Small intestine (tissue), 7 donors: ENCODE data around the gene KRT76. TPM values are rescaled to one million over a fixed set of nuclear protein-coding genes. Genes with fewer than 3 reads are reported as not detected.
"Not testable (repeated sequence)": the region's sequence is repeated elsewhere in the genome, so short reads cannot be mapped to it uniquely, and the experiment has no call there.

Experiments used
- DNase-seq, 2 donors: peaks; one replicate each; pipeline versions ENCODE4 v3.0.0 to v3.0.0-alpha.2; 2013
- FAIRE-seq: peaks from 2 replicates; lab custom pipeline; 2012; peaks lifted over from hg19 to GRCh38; lab: Jason Lieb, UNC
- H3K27ac ChIP-seq, 3 donors: one replicate each; pipeline ENCODE4 v1.5.1; 2013; ENCODE audit warnings: low read length in 2 of 3, mild to moderate bottlenecking in 2 of 3, control low read depth in 1 of 3, inconsistent platforms in 1 of 3, low read depth in 1 of 3, moderate library complexity in 1 of 3
- H3K27me3 ChIP-seq, 3 donors: one replicate each; pipeline ENCODE4 v1.6.1; 2013; ENCODE audit warnings: low read length in 3 of 3, inconsistent platforms in 1 of 3; ENCODE audit not compliant: control insufficient read depth in 3 of 3, insufficient read depth in 3 of 3
- H3K36me3 ChIP-seq, 3 donors: one replicate each; pipeline ENCODE4 v1.6.1; 2013; ENCODE audit warnings: low read length in 3 of 3, inconsistent platforms in 1 of 3, low read depth in 1 of 3, mild to moderate bottlenecking in 1 of 3, moderate library complexity in 1 of 3; ENCODE audit not compliant: control insufficient read depth in 3 of 3, insufficient read depth in 2 of 3
- H3K4me1 ChIP-seq, 3 donors: one replicate each; pipeline ENCODE4 v1.6.1; 2013; ENCODE audit warnings: low read length in 2 of 3, inconsistent platforms in 1 of 3, low read depth in 1 of 3, mild to moderate bottlenecking in 1 of 3, moderate library complexity in 1 of 3; ENCODE audit not compliant: control insufficient read depth in 3 of 3, insufficient read depth in 2 of 3
- H3K4me3 ChIP-seq, 3 donors: one replicate each; pipeline ENCODE4 v1.5.1; 2013; ENCODE audit warnings: low read length in 3 of 3, control low read depth in 1 of 3, inconsistent platforms in 1 of 3, low read depth in 1 of 3, mild to moderate bottlenecking in 1 of 3, moderate library complexity in 1 of 3
- H3K9me3 ChIP-seq, 2 donors: one replicate each; pipeline ENCODE4 v1.6.1; 2013; ENCODE audit warnings: low read depth in 1 of 2, low read length in 1 of 2; ENCODE audit not compliant: control insufficient read depth in 2 of 2, insufficient read depth in 1 of 2
- WGBS, 3 donors: extraction: QIAGEN DNeasy Blood & Tissue Kit; methylation state at CpG; one replicate each; pipeline ENCODE4 v1.1.7; 2013; 5-methylcytosine and 5-hydroxymethylcytosine counted together
- polyA plus RNA-seq, 4 donors: library from polyadenylated mRNA; stranded (reverse) in 3 of 4; unstranded in 1 of 4; fragments of 200-250 nt in 3 of 4; fragments of 120-200 nt in 1 of 4; gene quantifications; one replicate each; pipeline versions ENCODE4 v1.2.1 to v1.2.3, GENCODE V29; 2013
- donor health status: healthy with polysubstance abuse.
- donor health status: control.
- donor health status: control.
- donor health status: Bipolar disorder and iron deficiency.
- donor health status: healthy.

The KRT76 gene
- polyA plus RNA-seq, 4 donors: not detected

DNA sequence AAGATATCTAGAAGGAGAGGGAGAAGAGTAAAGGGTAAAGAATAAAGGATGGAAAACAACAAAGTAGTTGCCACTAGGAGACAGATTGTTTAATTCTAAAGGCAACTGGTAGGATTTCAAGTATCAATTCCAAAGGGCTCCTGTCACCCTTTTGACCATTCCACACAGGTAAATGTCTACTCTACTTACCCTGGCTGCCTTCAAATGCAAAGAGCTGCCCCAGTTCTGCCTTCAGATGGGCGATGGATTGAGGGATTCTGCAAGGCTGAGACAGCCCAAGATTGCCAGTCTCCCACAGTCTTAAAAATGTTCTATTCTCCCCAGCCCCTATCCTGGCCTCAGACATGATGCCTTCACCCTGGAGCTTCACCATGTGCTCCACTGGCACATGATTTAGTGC is 11.4 kb downstream of the KRT76 start:
- 67 to 72% (median 67%) methylated on average over 1 of the region's 1 CpG for whole genome bisulfite sequencing, 3 donors
- Histone ChIP-seq H3K4me3 (no peak overlapping the region), H3K27ac (no peak overlapping the region), H3K36me3 (no peaks in the 10 kb centered on the region), H3K4me1 (no peaks in the 10 kb centered on the region), H3K9me3 (peaks cover 0 to 6% of the 10 kb centered on the region in 2 donors), H3K27me3 (peaks cover 0 to 8% (median 3%) of the 10 kb centered on the region in 3 donors)
- no peak for FAIRE-seq
- DNase-seq: no peak

DNA sequence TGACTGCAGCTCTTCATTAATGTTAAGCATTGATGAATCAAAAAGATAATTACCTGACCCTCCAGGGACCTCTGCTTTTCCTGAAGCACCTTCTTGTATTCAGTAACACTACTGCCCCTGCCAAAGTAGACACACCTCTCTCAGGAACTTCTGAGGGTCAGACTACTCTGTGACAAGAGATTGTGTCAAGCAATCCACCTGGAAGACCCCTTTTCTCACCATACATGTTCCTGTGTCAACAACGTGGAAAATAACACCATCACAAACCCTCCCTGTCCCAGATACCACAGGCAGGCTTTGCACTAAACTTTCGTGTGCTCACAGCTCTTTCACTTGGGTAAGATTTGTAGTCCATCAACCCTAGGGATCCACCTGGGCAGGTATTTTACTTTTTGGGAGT is 13.2 kb downstream of the KRT76 start:
- DNase-seq: no peak

DNA sequence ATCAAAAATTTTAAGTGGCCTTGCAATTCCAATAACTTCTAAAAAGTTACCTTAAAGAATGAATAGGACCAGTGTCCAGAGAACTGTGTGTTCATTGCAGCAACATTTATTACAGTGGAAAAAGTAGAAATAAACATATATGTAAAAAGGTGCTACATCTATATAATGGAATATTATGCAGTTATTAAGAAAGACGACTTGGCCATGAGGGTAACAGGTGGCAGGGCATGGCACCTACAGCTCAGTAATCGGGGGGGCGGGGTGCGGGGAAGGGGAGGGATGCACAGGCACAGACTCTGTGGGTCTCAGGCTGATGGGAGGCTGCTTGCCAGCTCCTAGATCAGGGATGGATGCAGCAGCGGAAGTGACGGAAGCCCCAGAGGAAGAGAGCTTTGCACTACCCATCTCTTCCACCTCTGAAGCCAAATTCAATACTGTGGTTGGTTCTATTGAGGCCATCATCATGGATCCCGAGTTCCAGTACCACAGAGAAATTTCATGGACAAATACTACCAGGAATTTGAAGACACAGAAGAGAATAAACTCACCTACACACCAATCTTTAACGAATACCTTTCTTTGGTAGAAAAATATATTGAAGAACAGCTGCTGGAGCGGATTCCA is 14.0 kb downstream of the KRT76 start:
- H3K9me3 ChIP-seq: peaks cover 0 to 17% of the 10 kb centered on the region in 2 donors
- H3K27me3 ChIP-seq: peaks cover 0 to 8% (median 3%) of the 10 kb centered on the region in 3 donors
- DNase-seq (no peak), FAIRE-seq (no peak)
- H3K27ac ChIP-seq: no peak overlapping the region
- H3K4me1 ChIP-seq: no peaks in the 10 kb centered on the region
- no peaks in the 10 kb centered on the region for H3K36me3 ChIP-seq
- WGBS, 3 donors: 77 to 81% (median 80%) methylated on average over 9 of the region's 9 CpGs
- H3K4me3 ChIP-seq: no peak overlapping the region

More for the DNA sequence above, 13.2 kb downstream of the KRT76 start:
- WGBS, 3 donors: 73 to 77% (median 75%) methylated on average over 2 of the region's 2 CpGs
- H3K4me3 ChIP-seq: no peak overlapping the region
- no peak for FAIRE-seq
- no peaks in the 10 kb centered on the region for H3K36me3 ChIP-seq
- no peaks in the 10 kb centered on the region for H3K4me1 ChIP-seq
- H3K27me3 ChIP-seq: peaks cover 0 to 8% (median 3%) of the 10 kb centered on the region in 3 donors
- H3K27ac ChIP-seq: no peak overlapping the region
- peaks cover 0 to 17% of the 10 kb centered on the region in 2 donors for H3K9me3 ChIP-seq

DNA sequence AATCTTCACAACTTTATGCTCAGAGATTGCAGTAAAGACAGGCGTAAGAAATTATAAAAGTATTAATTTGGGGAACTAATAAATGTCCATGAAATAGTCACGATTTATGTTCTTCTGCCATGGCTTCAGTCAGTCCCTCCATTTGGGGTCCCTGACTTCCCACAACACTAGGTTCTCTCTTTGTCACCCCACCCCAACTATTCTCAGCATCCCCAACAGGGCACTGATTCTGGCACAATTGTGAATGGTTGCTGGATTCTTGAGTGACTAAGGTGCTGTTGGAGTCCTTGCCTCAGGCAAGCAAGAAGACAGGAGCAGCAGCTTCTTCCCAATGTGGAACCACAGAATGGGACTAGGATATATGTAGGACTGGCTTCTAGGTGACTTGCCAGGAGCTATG is 15.3 kb downstream of the KRT76 start:
- no peak overlapping the region for H3K27ac ChIP-seq
- DNase-seq (no peak), FAIRE-seq (no peak)
- peaks cover 0 to 8% (median 3%) of the 10 kb centered on the region in 3 donors for H3K27me3 ChIP-seq
- no peaks in the 10 kb centered on the region for H3K4me1 ChIP-seq
- peaks cover 0 to 17% of the 10 kb centered on the region in 2 donors for H3K9me3 ChIP-seq
- no peak overlapping the region for H3K4me3 ChIP-seq
- 87 to 95% (median 93%) methylated on average over 2 of the region's 2 CpGs for WGBS, 3 donors
- H3K36me3 ChIP-seq: no peaks in the 10 kb centered on the region

DNA sequence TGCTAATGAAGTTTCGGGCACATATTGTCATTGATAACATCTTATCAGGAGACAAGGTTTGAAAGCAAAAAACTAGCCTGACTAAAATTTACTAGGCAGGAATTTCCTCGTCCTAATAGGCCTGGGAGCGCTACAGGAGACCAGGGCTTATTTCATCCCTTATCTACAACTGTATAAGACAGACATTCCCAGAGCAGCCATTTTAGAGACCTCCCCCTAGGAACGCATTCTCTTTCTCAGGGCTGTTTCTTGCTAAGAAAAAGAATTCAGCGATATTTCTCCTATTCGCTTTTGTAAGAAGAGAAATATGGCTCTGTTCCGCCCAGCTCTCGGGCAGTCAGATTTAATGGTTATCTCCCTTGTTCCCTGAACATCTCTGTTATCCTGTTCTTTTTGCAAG is 15.9 kb downstream of the KRT76 start:
- FAIRE-seq, H3K27me3 ChIP-seq, H3K36me3 ChIP-seq, H3K4me3 ChIP-seq, H3K4me1 ChIP-seq, H3K27ac ChIP-seq, DNase-seq: not testable (repeated sequence)
- WGBS, 3 donors: 87 to 91% (median 89%) methylated on average over 8 of the region's 8 CpGs
- H3K9me3 ChIP-seq: peaks cover 0 to 17% of the 10 kb centered on the region in 2 donors

DNA sequence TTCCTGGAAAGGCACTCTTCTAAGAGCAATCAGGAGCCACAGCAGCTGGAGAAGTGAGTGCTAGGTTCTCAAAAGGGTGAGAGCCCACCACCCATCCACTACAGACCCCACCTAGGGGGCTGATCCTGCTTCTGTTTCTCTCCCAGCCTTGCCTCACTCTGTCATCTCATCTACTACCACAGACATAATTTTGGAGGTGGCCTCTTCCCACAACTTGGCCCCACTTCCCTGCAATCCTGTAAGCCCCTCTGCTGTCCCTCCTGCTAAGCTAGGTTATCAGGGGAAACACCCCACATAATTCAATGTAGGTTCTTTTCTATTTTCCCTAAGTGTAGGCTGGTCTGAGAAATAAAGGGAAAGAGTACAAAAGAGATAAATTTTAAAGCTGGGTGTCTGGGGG is 16.5 kb downstream of the KRT76 start:
- no peak overlapping the region for H3K4me3 ChIP-seq
- no peaks in the 10 kb centered on the region for H3K4me1 ChIP-seq
- peaks cover 0 to 17% of the 10 kb centered on the region in 2 donors for H3K9me3 ChIP-seq
- H3K27ac ChIP-seq: no peak overlapping the region
- H3K27me3 ChIP-seq: peaks cover 0 to 6% (median 3%) of the 10 kb centered on the region in 3 donors
- H3K36me3 ChIP-seq: no peaks in the 10 kb centered on the region
- DNase-seq (no peak), FAIRE-seq (no peak)

DNA sequence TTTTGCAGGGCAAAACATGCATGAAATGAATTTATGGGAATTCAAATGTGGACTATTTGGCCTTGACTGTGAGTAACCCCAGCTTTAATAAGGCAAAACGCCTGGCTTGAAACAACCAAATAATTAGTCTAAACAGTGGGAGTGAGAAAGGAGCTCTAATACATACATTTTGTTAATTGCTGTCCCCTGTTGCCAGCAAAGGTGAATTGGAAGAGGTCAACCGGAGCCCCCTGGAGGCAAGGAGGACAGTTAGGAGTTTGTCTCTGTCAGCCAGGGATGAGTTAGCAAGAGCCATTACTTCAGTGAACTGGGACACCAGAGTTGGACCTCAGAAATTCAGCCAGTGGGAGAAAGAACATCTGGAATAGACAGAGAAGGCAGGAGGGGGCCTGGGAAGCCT is 17.4 kb downstream of the KRT76 start:
- 46 to 66% (median 65%) methylated on average over 2 of the region's 2 CpGs for WGBS, 3 donors
- H3K27me3 ChIP-seq: peaks cover 0 to 8% (median 3%) of the 10 kb centered on the region in 3 donors
- H3K36me3 ChIP-seq: no peaks in the 10 kb centered on the region
- no peak overlapping the region for H3K27ac ChIP-seq
- FAIRE-seq (no peak), DNase-seq (no peak)
- H3K4me1 ChIP-seq: no peaks in the 10 kb centered on the region
- no peak overlapping the region for H3K4me3 ChIP-seq
- peaks cover 0 to 17% of the 10 kb centered on the region in 2 donors for H3K9me3 ChIP-seq

DNA sequence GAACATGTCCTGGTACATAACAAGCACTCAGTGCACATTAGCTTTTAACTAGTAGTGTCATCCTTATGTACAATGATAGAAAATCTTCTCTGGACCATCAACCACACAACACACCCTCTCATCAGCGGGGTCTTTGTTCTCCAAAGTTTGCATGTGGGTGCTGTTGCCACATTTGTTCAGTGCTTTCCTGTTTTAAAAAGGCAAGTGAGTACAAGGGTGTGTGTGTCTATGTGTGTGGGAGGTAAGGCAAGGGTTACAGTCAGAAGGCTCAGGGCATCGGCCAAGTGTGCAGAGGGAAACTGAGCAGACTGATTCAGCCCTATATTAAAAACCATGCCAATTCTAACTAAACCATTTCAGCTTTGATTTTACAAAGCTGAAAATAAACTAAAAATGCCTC is 17.9 kb downstream of the KRT76 start:
- Histone ChIP-seq H3K27ac (no peak overlapping the region), H3K4me1 (no peaks in the 10 kb centered on the region), H3K36me3 (no peaks in the 10 kb centered on the region), H3K27me3 (peaks cover 0 to 8% (median 3%) of the 10 kb centered on the region in 3 donors), H3K4me3 (no peak overlapping the region), H3K9me3 (peaks cover 0 to 17% of the 10 kb centered on the region in 2 donors)
- FAIRE-seq (no peak), DNase-seq (no peak)
- WGBS, 3 donors: 41 to 51% (median 44%) methylated on average over 2 of the region's 2 CpGs
